GM23338 (cell line): ENCODE measurements around the gene BTBD9.

ENCODE experiments used
- CREB1 ChIP-seq: fragments of 250-450 bp; sonication (Bioruptor Pico); IDR thresholded peaks from 2 replicates; pipeline ENCODE4 v1.5.0; 2020; ENCODE audit warnings: low read depth, mild to moderate bottlenecking, moderate library complexity
- EZH2 ChIP-seq: fragments of 200-600 bp; sonication (generic); IDR thresholded peaks from one replicate; pipeline ENCODE4 v1.8.0; 2017; ENCODE audit warnings: antibody characterized with exemption, mild to moderate bottlenecking, low read depth; ENCODE audit not compliant: unreplicated experiment
- NANOG ChIP-seq: IDR thresholded peaks from 2 replicates; pipeline ENCODE4 v1.6.1; 2016; ENCODE audit warnings: antibody characterized with exemption, borderline replicate concordance
- POLR2AphosphoS5 ChIP-seq: IDR thresholded peaks from 2 replicates; pipeline ENCODE4 v1.6.1; 2016; ENCODE audit warnings: antibody characterized with exemption, low read depth
- REST ChIP-seq: IDR thresholded peaks from one replicate; pipeline ENCODE4 v1.6.1; 2018; ENCODE audit warnings: antibody characterized with exemption; ENCODE audit not compliant: unreplicated experiment
- TF ChIP-seq, protein P1 (sequence below), 2 experiments: fragments of 200-600 bp in 1 of 2; sonication (generic) in 1 of 2; conservative IDR thresholded peaks; 2 replicates each; pipeline versions ENCODE4 v1.5.1 to v1.6.1; 2016 to 2017; ENCODE audit warnings: antibody characterized with exemption in 2 of 2, low read depth in 2 of 2, mild to moderate bottlenecking in 2 of 2, moderate library complexity in 1 of 2
- TF ChIP-seq, protein P2 (sequence below): IDR thresholded peaks from 2 replicates; pipeline ENCODE4 v1.6.1; 2016; ENCODE audit warnings: antibody characterized with exemption

GRCh38 chr6:38156818-38157565 is 482.7 kb downstream of the BTBD9 start:
- TF ChIP-seq POLR2AphosphoS5: no peak
- TF ChIP-seq, protein P1, sequence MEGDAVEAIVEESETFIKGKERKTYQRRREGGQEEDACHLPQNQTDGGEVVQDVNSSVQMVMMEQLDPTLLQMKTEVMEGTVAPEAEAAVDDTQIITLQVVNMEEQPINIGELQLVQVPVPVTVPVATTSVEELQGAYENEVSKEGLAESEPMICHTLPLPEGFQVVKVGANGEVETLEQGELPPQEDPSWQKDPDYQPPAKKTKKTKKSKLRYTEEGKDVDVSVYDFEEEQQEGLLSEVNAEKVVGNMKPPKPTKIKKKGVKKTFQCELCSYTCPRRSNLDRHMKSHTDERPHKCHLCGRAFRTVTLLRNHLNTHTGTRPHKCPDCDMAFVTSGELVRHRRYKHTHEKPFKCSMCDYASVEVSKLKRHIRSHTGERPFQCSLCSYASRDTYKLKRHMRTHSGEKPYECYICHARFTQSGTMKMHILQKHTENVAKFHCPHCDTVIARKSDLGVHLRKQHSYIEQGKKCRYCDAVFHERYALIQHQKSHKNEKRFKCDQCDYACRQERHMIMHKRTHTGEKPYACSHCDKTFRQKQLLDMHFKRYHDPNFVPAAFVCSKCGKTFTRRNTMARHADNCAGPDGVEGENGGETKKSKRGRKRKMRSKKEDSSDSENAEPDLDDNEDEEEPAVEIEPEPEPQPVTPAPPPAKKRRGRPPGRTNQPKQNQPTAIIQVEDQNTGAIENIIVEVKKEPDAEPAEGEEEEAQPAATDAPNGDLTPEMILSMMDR (conservative IDR thresholded peaks at IDR 0.05; ENCODE audit: low read depth in 2 of 2): no peak
- TF ChIP-seq REST: no peak
- no peak for TF ChIP-seq EZH2
- TF ChIP-seq CREB1: no peak
- TF ChIP-seq, protein P2, sequence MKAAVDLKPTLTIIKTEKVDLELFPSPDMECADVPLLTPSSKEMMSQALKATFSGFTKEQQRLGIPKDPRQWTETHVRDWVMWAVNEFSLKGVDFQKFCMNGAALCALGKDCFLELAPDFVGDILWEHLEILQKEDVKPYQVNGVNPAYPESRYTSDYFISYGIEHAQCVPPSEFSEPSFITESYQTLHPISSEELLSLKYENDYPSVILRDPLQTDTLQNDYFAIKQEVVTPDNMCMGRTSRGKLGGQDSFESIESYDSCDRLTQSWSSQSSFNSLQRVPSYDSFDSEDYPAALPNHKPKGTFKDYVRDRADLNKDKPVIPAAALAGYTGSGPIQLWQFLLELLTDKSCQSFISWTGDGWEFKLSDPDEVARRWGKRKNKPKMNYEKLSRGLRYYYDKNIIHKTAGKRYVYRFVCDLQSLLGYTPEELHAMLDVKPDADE: no peak
- TF ChIP-seq NANOG: no peak
